GM18511 (cell line): ENCODE data around the gene THSD7A.

Source experiments
- ATAC-seq: cut with Tn5 transposase; IDR thresholded peaks from one replicate; pipeline ENCODE4 v1.9.1; 2021; ENCODE audit warnings: mild to moderate bottlenecking, moderate library complexity; ENCODE audit not compliant: unreplicated experiment

Gene THSD7A

GRCh38 chr7:11589251-11589650, 242.7 kb downstream of the THSD7A start:
- no peak for ATAC-seq

GRCh38 chr7:11587814-11588213, 244.2 kb downstream of the THSD7A start:
- ATAC-seq, result no peak

GRCh38 chr7:11587048-11587447, 244.9 kb downstream of the THSD7A start:
- no peak for ATAC-seq

GRCh38 chr7:11584406-11585031, 247.5 kb downstream of the THSD7A start:
- no peak for ATAC-seq

GRCh38 chr7:11579141-11579540, 252.9 kb downstream of the THSD7A start:
- no peak for ATAC-seq

- no peak for ATAC-seq
Observed at GRCh38 chr7:11576310-11576709, 255.7 kb downstream of the THSD7A start.

- no peak for ATAC-seq
Observed at GRCh38 chr7:11573128-11573750, 258.8 kb downstream of the THSD7A start.

GRCh38 chr7:11570922-11571550, 261.0 kb downstream of the THSD7A start:
- no peak for ATAC-seq

GRCh38 chr7:11570205-11570604, 261.8 kb downstream of the THSD7A start:
- ATAC-seq, result no peak

- no peak for ATAC-seq
Observed at GRCh38 chr7:11567571-11567970, 264.4 kb downstream of the THSD7A start.

- ATAC-seq, result peak; percentile 92
Observed at GRCh38 chr7:11557627-11558026, 274.4 kb downstream of the THSD7A start.

GRCh38 chr7:11552676-11553296, 279.2 kb downstream of the THSD7A start:
- ATAC-seq, result no peak

GRCh38 chr7:11551470-11551869, 280.5 kb downstream of the THSD7A start:
- ATAC-seq, result no peak

- no peak for ATAC-seq
Observed at GRCh38 chr7:11548532-11548931, 283.5 kb downstream of the THSD7A start.

- ATAC-seq, result no peak
Observed at GRCh38 chr7:11541330-11541729, 290.7 kb downstream of the THSD7A start.

- no peak for ATAC-seq
Observed at GRCh38 chr7:11540271-11540761, 291.7 kb downstream of the THSD7A start.

- ATAC-seq, result no peak
Observed at GRCh38 chr7:11539853-11540252, 292.1 kb downstream of the THSD7A start.

- no peak for ATAC-seq
Observed at GRCh38 chr7:11538751-11539299, 293.2 kb downstream of the THSD7A start.

- no peak for ATAC-seq
Observed at GRCh38 chr7:11533229-11533820, 298.7 kb downstream of the THSD7A start.

GRCh38 chr7:11529382-11529781, 302.6 kb downstream of the THSD7A start:
- no peak for ATAC-seq

GRCh38 chr7:11527707-11528106, 304.3 kb downstream of the THSD7A start:
- no peak for ATAC-seq
